Activated CD8-positive, alpha-beta memory T cell treated with anti-CD3 and anti-CD28 coated beads for 4 hours (primary cell): ENCODE data around the gene RIC3.

Source experiments
- DNase-seq, 2 donors: peaks; one replicate each; pipeline ENCODE4 v3.0.0-alpha.2; 2020; ENCODE audit warnings: low read depth in 2 of 2

Gene RIC3

DNA sequence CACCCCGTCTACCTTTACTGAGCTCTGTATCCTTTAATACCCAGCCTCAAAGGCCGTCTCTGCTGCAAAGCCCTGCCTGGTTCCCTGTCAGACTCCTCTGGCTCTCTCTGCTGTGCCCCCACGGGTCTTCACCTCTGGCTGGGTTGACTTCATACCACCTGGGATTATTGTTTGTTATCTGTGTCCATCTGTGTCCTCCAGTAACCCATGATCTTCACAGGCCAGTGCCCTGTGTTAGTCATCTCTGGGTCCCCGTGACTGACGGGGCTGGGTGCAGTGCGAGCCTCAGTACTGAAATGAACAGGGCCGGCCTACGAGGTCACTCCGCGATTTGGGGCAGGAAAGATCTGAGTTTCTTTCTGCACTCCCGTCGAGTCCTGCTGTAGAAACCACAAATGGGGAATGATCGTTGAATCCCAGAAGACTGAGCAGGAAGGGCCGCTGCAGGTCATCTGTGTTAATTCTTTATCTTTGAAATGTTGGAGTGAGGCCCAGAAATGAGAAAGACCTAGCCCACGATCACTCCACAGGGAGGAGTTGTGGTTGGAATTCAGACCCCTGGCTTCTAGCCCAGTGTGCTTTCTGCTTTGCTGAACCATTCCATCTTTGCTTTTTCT is 100.1 kb downstream of the RIC3 start:
- no peak for DNase-seq

DNA sequence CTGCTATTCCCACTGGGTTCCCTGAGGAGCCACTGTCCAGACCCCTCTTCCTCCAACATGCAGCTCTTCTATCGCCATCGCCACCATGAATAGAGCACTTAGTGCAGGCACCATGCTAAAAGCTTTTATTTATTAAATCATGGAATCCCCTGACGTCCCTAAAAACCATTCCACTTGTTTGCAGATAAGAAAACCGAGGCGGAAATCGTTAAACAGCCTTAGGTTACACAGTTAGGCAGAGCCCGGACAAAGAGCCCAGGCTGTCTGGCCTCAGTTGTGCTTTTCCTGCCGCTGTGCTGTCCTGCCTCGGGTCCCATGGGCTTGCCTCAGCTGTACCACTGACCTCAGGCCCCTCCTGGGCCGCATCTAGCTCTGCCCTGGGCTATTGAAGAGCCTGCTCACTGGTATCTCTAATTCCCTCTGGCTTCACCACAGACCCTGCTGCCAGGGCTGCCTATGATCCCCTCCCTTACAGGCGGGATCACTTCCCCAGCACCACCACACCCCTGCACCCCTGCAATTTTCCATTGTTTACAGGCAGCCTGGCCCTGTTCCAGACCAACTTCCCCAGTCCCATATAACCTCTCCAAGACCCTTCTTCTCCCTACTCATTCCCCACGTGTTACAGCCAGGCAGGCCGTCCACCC is 100.8 kb downstream of the RIC3 start:
- DNase-seq, result no peak

DNA sequence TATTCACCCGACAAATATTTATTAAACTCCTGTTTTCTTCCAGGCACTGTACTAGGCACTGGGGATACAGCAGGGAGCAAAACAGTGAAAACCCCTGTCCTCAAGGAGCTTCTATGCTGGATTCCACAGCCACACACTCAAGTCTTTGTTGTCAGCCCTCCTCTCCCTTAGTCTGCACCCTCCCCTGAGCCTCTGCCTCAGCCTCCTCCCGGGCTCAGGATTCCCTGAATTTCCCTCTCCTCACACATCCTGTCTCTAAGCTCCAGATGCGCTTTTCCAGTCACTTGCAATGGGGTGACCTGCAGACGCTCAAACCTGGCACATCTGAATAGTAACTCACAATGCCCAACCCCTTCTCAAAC is 101.3 kb downstream of the RIC3 start:
- DNase-seq, result no peak

DNA sequence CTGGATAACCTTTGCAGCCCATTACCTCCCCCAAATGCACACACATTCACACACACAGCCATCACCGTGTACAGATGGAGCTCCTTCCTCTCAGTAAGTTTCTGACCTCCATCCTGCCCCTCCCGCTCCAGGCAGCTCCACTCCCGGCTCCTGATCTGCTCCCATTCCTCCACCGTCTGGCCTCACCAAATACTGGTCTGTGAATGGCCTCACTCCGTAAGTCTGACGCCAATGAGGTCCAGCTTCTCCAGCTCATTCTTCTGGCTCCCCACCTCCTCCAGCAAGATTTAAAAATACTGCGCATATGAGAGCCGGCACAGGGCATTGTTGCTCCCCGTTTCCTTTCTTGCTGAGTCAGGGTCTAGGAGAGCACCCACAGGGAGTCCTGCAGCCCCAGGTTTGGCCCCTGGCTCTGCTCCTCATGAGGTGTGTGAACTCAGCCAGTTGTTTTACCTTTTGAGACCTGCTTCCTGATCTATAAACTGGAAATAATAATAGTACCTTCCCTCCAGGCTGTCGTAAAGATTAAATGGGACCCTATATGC is 101.8 kb downstream of the RIC3 start:
- DNase-seq, result no peak

DNA sequence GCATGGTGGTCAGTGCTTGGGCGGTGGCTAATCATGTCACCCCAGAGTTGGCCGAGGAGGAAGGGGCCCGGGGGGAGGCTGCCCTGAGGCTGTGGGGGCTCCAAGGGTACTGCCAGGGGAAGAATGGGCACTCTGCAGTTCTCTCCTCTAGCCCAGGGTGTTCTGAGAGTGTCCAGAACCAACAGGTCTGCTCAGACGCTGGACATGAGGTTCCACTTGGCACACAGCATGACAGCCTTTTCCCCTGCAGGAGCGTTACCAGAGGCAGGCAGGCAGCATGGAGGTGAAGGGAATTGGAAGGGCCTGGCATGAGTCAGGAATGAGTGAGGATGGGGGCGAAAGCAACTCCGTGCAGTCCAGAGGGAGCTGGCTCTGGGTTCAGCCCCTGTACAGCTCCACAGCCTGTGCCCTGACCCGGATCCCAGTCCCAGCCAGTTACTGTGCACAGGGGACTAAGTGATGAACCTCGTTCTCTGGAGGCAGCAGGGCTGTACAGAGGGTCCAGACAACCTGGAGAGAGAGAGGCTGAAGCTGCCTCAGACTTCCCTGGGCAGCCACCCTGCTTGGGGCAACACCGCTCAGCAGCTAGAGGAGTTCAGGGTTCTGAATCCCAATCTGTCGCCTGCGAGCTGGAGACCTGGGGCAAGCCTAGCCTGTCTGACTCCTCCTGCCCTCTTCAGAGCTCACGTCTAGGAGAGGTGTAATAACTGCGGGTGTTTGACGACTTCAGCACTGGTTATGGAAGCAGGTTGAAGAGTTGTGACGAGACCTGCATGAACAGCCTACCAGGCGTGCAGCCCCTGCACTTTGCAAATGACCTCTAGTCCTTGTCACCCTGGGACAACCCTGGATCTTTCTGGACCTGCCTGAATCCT is 102.6 kb downstream of the RIC3 start:
- DNase-seq, result no peak

DNA sequence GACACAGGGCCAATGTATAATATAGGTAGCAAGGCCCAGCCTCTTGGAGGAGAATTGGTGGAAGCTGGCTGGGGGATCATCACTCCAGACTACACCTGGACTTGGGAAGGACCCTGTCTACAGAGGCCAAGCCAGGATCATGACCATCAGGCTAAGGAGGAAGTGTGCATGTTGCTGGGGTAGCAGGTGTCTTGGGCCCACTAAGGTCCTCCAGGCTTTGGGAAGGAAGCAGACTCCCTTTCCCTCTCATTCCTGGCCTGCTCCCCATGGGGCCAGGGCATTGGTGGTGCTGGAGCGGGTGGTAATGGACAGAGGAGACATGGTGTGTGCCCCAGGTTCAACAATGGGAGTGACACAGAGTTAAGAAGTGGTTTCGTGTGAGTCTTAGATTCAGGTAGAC is 103.8 kb downstream of the RIC3 start:
- DNase-seq, result no peak

DNA sequence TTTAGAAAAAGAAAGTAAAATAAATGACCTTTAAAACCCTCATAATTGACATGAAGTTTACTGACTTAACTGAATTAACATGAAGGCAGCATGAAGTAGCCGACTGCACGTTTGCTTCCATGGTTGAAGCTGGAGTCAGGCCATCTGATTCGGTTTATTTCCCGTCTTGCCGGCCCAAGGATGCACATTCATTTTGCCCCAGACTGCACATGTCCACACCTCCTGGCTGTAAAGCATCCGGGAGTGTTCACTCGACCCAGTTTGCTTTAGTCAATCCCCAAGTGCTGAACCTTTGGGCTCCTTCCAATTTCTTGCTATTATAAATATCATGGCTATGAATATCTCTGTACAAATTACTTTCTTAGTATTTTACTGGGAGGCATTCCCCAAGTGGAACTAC is 105.5 kb downstream of the RIC3 start:
- DNase-seq, result no peak

DNA sequence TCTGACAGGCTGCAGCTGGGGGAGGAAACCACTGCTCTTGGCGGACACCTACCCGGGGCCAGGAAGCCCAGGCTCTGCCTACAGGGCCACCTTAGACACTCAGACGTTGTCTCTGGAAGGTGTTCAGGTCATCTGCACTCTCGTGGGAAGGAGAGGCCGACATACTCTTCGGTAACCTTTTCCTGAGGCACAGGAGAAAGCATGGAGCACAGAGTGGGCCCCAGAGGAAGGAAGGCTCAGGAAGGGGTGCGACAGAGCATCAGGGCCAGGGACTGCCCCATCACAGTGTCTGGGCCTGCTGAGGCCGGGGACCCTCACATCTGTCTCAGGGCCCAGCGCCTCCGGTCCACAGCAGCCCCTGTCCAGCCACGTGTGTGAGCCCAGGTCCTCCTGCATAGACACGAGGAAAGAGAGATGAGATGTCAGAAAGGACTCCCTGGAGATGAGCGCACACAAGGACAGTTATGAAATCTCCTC is 106.0 kb downstream of the RIC3 start:
- no peak for DNase-seq

DNA sequence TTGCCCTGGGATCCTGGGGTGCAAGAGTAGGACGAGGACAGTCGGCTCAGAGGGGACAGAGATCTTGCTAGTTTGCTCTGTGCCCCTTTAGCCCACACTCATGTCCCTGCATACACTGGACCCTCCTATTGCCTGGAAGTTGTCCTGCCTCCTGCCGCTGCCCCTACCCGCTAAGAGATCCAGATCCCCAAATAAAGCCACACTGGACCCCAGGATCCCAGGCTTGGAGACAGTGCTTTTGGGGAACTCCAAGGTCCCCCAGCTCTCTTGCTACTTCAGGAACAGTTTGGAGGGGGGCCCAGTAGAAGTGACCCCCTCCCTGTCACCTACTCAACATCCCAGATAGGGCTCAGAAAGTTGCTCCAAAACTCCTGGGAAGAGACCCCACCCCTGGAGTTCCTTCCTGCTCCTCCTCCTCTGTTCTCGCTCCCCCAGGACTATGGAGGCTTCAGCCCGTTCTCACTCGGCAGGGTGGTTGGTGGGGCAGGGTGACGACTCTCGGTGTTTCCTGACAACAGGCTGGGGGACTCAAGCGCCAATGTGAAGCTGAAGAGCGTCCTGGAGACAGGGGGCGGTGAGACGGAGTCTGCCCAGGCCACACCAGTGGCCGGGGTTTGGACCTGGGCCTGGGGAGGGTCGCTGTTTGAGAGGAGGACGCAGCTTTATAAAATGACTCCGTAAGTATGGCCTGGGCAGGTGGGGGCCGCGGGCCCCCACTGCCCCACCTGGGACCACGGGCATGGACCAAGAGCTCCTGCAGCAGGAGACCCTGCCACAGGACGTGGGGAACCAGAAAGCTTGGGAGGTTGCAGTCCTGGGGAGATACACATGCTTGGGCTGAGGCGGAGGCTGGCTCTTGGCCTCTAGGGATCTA is 107.0 kb downstream of the RIC3 start:
- DNase-seq, result no peak

DNA sequence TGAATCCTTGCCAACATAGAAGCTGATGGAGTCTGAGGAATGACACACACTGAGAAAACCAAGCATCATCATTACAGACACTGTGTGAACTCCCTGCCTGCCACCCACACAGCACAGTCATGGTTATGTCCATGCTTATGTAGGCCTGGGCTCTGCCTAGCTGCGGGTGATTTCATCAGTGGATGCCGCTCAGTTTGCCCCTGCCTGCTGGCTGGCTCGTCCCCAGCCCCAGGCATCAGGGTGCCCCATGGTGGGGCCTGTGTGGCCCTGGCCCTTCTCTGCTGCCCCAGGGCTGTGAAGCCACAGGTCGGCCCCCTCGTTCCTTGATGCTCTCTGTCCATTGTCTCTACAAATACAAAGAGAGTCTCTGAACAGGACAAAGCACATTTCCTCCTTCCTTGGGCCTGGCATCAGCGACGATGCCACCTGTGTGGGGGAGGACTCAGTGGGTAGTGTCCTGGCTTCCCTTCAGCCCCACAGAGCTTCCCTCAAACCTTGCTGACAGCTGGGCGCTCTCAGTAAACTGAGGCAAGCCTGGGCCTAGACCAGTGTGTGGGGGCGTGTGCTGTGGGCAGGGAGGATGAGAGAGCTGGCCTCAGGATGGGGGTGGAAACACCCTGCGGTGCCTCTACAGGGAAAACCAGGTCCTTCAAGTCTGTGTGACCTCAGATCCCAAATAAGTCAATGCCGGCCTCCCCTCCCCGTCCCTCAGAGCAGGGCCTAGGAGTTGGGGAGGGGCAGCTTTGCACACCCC is 107.8 kb downstream of the RIC3 start:
- DNase-seq, result no peak

DNA sequence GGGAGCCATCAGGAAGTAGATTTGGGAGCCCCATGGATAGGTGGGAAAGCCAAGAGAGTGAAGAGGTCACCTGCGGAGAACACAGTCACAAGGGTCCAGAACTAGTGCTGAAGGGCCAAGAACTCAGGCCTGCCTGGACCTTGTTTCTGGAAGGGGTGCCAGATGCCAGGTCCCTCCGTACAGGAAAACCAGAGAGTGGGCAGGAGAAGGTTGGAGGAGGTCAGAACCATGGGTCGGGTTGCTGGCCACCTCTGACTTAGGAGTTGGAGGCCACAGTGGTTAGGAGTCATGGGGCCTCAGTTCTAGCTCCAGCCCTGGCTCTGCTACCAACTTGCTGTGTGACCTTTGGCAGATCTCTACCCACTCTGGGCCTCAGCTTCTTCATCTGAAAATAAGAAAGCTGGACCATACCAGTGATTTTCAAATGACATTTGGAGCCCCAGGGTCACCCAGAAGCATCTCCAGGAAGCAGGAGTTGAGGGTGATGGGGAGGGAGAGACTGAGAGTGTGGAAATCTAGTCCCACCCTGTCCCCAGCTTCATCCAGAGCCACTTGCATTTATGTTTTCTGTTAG is 108.6 kb downstream of the RIC3 start:
- no peak for DNase-seq

DNA sequence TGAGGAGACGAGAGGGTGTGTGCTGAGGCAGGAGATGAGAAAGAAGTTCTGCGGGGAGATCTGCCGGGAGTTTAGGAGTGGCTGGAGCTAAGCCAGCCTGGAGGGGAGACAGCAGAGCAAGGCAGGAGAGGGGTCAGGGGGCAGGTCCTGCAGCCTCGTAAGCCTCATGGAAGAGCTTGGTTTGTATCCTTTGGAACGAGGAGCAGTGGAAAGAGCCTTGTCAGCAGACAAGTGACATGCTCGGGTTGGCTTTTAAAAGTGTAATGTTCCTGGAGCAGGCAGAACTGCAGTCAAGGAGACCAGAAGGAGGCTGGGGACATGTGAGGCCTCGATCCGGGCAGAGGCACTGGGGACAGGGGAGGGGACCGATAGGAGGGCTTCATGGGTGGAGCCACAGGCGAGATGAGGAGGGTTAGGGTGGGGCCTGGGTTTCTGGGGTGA is 109.2 kb downstream of the RIC3 start:
- DNase-seq, result no peak

DNA sequence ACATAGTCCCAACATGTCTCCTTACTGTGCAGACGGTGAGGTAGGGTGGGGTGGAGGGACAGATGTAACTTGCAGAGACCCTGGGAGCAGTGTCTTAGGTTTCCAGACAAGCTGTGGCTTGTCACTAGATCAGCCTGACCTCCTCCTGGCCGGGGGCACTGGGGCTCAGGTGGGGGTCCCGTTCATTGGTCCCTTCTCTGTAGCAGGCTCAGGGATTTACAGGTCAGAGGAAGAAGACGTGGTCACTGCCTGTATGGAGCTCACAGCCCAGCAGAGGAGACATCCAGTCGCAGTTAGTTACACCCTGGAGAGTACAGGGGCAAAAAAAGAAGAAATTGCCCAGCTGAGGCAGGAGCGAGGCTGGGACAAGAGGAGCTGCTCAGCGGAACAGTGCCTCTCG is 109.8 kb downstream of the RIC3 start:
- no peak for DNase-seq

DNA sequence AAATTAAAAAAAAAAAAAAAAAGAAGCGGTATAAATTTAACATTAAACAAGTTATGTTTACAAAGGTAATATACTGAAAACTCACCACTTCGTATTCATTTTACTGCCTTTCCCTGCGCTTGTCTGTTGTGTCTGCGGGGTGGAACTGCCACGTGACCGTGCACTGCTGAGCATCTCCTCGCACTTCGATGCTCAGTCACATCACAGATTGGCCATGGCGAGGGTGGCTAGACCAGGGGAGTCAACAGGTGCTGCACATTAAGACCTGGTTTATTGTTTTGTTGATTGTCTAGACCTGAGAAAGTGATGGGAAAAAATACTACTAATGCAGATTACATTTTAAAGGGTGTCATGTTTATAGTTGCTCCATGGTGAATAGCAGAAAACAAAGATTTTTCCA is 110.6 kb downstream of the RIC3 start:
- no peak for DNase-seq

DNA sequence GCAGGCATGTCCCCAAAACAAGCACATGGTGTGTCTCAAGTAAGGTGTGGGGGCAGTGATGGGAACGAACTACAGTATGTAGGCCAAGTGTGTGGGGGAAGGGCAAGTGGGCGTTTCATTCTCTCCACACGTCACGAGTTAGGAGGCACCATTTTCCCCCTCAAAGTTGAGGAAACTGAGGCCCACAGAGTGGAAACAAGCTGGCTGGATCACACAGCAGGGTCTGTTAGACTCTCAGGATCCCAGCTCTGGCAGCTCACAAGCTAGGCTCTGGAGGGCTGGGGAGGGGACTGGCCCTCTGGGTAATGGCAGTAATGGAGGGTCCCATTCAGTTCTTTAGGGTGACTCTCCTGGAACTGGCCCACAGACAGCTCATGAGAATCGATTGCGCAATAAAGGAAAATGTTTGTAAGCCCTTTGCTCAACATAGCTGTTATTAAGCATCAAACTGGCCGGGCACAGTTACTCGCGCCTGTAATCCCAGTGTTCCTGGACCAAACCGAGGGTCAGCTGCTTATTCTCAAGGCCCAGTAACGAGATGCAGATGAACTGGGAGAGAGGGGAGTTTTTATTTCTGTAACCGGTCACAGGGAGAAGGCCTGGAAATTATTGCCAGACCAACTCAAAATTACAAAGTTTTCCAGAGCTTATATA is 111.9 kb downstream of the RIC3 start:
- no peak for DNase-seq
